ENCODE data around the gene MNX1. TPM values are rescaled to one million over a fixed set of nuclear protein-coding genes. Genes with fewer than 3 reads are reported as not detected.

MNX1 gene
- total RNA-seq, 1 donor, result not detected

GRCh38 chr7:157014635-157015555 is 4.4 kb upstream of the MNX1 start:
- no peak for DNase-seq (ENCODE audit: low read depth)
- H3K4me3 ChIP-seq (ENCODE audit: low read depth, low read length), result no peak overlapping the region
- TF ChIP-seq, protein P1, sequence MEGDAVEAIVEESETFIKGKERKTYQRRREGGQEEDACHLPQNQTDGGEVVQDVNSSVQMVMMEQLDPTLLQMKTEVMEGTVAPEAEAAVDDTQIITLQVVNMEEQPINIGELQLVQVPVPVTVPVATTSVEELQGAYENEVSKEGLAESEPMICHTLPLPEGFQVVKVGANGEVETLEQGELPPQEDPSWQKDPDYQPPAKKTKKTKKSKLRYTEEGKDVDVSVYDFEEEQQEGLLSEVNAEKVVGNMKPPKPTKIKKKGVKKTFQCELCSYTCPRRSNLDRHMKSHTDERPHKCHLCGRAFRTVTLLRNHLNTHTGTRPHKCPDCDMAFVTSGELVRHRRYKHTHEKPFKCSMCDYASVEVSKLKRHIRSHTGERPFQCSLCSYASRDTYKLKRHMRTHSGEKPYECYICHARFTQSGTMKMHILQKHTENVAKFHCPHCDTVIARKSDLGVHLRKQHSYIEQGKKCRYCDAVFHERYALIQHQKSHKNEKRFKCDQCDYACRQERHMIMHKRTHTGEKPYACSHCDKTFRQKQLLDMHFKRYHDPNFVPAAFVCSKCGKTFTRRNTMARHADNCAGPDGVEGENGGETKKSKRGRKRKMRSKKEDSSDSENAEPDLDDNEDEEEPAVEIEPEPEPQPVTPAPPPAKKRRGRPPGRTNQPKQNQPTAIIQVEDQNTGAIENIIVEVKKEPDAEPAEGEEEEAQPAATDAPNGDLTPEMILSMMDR (IDR thresholded peaks at IDR 0.05; ENCODE audit: insufficient read depth, low read length), result no peak

DNA sequence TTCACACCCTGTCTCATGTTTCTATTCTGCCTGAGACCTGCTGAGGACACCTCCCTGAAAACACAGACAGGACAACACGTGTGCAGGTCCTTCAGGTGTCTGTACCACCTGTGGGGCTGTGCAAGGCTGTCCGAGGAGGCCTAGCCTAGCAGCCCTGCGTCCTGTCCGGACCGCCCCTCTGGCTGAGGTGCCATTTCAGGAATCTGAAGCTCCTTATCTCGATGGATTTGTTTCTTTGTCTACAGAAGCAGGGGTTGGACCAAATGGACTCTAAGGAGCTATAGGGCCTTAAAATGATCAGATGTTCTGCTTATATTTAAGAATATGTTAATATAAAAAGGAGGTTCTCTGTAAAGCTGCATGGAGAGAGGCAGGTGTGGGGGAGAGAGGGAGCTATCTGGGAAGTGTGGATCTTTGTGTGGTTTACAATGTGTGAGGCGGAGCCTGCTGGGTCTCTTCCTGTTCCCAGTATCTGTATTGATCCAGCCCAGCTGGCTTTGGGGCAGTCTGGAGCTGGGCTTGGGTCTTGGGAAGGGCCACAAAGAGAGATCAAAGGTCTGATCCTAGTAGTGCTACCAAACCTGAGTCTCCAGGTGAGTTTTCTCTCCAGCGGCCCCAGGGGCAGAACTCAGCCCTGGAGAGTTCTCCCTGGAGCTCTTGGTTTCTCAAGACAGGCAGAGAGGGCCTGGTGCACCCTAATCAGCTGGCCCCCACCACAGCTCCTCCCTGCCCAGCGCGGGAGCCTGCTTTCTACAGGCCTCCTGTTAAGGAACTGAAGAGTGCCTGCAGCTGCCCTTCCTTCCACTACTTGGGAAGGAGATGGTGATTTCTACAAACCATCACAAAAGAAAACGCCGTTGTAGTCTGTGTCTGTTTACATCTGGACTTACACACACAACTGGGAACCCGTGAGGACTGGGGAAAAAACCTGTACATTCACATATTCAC is 3.4 kb upstream of the MNX1 start:
- no peak overlapping the region for H3K4me3 ChIP-seq (ENCODE audit: low read depth, low read length)
- TF ChIP-seq, protein P1 (IDR thresholded peaks at IDR 0.05; ENCODE audit: insufficient read depth, low read length), result no peak
- DNase-seq (ENCODE audit: low read depth), result no peak

GRCh38 chr7:157013101-157013500 is 2.6 kb upstream of the MNX1 start:
- H3K4me3 ChIP-seq (ENCODE audit: low read depth, low read length), result no peak overlapping the region
- no peak for DNase-seq (ENCODE audit: low read depth)
- TF ChIP-seq, protein P1 (IDR thresholded peaks at IDR 0.05; ENCODE audit: insufficient read depth, low read length), result no peak

DNA sequence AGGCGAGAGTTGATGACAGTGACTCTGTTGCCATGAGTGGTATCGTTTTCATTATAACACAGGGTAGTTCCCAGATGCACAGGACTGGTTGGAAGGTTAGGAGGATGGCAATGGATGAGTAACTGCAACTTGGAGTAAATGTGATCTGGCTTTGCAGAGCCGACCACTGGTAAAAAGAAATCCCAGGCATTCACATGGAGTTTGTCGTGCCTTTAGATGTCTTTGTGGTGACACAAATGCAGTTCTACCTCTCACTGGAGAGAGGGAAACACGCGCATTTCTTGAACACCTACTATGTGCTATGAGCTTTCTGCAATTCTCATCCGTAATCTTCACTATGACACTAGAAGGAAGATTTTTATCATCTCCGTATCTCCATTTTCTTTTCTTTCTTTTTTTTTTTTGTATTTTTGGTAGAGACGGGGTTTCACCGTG is 1.7 kb upstream of the MNX1 start:
- H3K4me3 ChIP-seq (ENCODE audit: low read depth, low read length), result no peak overlapping the region
- DNase-seq (ENCODE audit: low read depth), result no peak
- TF ChIP-seq, protein P1 (IDR thresholded peaks at IDR 0.05; ENCODE audit: insufficient read depth, low read length), result no peak

DNA sequence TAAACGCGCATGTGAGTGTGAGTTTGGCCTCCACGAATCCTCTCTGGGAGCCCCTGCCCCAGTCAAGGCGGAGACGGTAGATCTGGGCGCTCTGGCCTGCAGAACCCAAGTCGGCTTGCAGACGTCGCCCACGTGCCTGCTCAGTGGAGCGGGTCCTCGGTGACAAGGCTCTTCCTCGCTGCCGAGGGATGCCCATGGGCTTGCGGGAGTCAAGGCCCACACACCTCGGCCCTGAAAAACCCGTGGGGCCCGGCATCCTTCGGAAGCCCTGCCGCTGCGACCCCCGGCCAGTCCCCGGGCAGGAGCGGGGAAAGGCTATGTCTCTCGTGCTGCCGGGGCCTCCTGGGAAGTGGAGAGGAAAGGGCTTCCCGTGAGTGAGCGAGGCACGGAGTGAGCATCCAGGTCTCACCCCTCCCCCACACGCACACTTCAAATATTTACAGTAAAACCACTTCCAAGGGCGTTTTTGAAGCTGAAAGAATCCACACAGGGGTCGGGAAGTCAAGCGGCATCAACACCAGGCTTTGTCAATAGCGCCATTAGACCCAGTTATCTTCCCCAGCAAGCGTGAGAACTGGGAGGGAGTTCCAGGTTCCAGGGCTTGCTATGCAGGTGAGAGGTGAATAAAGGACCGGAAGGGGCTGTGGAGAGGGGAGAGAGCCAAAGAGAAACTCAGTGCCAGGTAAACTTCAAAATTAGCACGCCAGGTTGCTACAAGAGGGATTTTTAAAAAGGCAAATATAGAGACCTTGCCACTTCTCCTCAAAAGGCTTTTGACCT is 1.1 kb upstream of the MNX1 start:
- DNase-seq (ENCODE audit: low read depth), result no peak
- TF ChIP-seq, protein P1 (IDR thresholded peaks at IDR 0.05; ENCODE audit: insufficient read depth, low read length), result no peak
- H3K4me3 ChIP-seq (ENCODE audit: low read depth, low read length), result no peak overlapping the region

Measured in fibroblast of the aortic adventitia (primary cell).